Measurements from ENCODE around the gene SLC34A1. TPM values are rescaled to one million over a fixed set of nuclear protein-coding genes. Genes with fewer than 3 reads are reported as not detected.
"Not testable (repeated sequence)": the region's sequence is repeated elsewhere in the genome, so short reads cannot be mapped to it uniquely, and the experiment has no call there.

The SLC34A1 gene
- total and polyA plus RNA-seq, 2 experiments from 2014 or later: not detected

GRCh38 chr5:177410575-177410974 lies 26.3 kb downstream of the SLC34A1 start:
- Histone ChIP-seq H3K36me3 (no peaks in the 10 kb centered on the region), H3K4me3 (no peak overlapping the region), H3K27ac (no peak overlapping the region), H3K4me1 (ENCODE audit: low read depth) (no peaks in the 10 kb centered on the region), H3K9me3 (ENCODE audit: low read depth) (no peaks in the 10 kb centered on the region), H3K27me3 (peaks cover 37% of the 10 kb centered on the region)
- DNase-seq (ENCODE audit: low read depth in 1 of 2, low spot score in 1 of 2): no peak
- no peak for TF ChIP-seq CTCF (IDR thresholded peaks at IDR 0.05; ENCODE audit: low read depth, low read length)

GRCh38 chr5:177412603-177413233 lies 28.5 kb downstream of the SLC34A1 start:
- Histone ChIP-seq H3K36me3 (no peaks in the 10 kb centered on the region), H3K4me1 (ENCODE audit: low read depth) (no peaks in the 10 kb centered on the region), H3K9me3 (ENCODE audit: low read depth) (no peaks in the 10 kb centered on the region), H3K27me3 (peaks cover 17% of the 10 kb centered on the region), H3K4me3 (no peak overlapping the region), H3K27ac (no peak overlapping the region)
- TF ChIP-seq CTCF (IDR thresholded peaks at IDR 0.05; ENCODE audit: low read depth, low read length): no peak
- DNase-seq (ENCODE audit: low read depth in 1 of 2, low spot score in 1 of 2): no peak

- Histone ChIP-seq H3K27ac (no peak overlapping the region), H3K4me3 (no peak overlapping the region), H3K27me3 (peaks cover 1% of the 10 kb centered on the region), H3K9me3 (ENCODE audit: low read depth) (no peaks in the 10 kb centered on the region), H3K36me3 (no peaks in the 10 kb centered on the region), H3K4me1 (ENCODE audit: low read depth) (no peaks in the 10 kb centered on the region)
- no peak for TF ChIP-seq CTCF (IDR thresholded peaks at IDR 0.05; ENCODE audit: low read depth, low read length)
- no peak for DNase-seq (ENCODE audit: low read depth in 1 of 2, low spot score in 1 of 2)
Measured at GRCh38 chr5:177414481-177414880, 30.2 kb downstream of the SLC34A1 start.

- H3K4me1 ChIP-seq (ENCODE audit: low read depth); H3K4me3 ChIP-seq; H3K27ac ChIP-seq; H3K27me3 ChIP-seq; DNase-seq (ENCODE audit: low read depth in 1 of 2, low spot score in 1 of 2); H3K9me3 ChIP-seq (ENCODE audit: low read depth); H3K36me3 ChIP-seq: not testable (repeated sequence)
Measured at GRCh38 chr5:177417081-177417480, 32.8 kb downstream of the SLC34A1 start.

- no peaks in the 10 kb centered on the region for H3K36me3 ChIP-seq
- no peak overlapping the region for H3K27ac ChIP-seq
- TF ChIP-seq CTCF (IDR thresholded peaks at IDR 0.05; ENCODE audit: low read depth, low read length): no peak
- no peaks in the 10 kb centered on the region for H3K4me1 ChIP-seq (ENCODE audit: low read depth)
- H3K9me3 ChIP-seq (ENCODE audit: low read depth): no peaks in the 10 kb centered on the region
- no peaks in the 10 kb centered on the region for H3K27me3 ChIP-seq
- H3K4me3 ChIP-seq: no peak overlapping the region
- DNase-seq (ENCODE audit: low read depth in 1 of 2, low spot score in 1 of 2): peak in 1 of 2 donors; percentile 88
Measured at GRCh38 chr5:177419046-177419445, 34.8 kb downstream of the SLC34A1 start.

- H3K27me3 ChIP-seq; H3K36me3 ChIP-seq; H3K9me3 ChIP-seq (ENCODE audit: low read depth); H3K4me3 ChIP-seq; DNase-seq (ENCODE audit: low read depth in 1 of 2, low spot score in 1 of 2); H3K4me1 ChIP-seq (ENCODE audit: low read depth); H3K27ac ChIP-seq: not testable (repeated sequence)
Measured at GRCh38 chr5:177420472-177420871, 36.2 kb downstream of the SLC34A1 start.
